ENCODE measurements around the gene BTRC.
"Not testable (repeated sequence)": the region's sequence is repeated elsewhere in the genome, so short reads cannot be mapped to it uniquely, and the experiment has no call there.

BTRC gene

DNA sequence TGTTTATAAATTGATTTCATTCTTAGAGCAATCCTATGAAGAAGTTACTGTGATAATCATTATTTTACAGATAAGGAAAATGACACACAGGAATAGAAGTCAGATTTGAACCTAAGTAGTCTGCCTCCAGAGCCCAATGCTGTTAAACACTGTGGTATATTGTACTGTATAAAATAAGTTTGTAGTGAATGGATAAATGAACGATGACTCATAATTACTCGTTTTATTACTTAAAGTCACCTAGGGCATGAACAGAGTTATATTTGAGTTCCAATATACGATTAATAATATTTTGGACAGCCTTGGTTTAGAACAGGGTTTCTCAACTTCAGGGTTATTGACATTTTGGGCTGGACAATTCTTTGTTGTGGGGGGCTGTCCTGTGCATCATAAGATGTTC is 7.8 kb upstream of the BTRC start:
- no peak for DNase-seq

DNA sequence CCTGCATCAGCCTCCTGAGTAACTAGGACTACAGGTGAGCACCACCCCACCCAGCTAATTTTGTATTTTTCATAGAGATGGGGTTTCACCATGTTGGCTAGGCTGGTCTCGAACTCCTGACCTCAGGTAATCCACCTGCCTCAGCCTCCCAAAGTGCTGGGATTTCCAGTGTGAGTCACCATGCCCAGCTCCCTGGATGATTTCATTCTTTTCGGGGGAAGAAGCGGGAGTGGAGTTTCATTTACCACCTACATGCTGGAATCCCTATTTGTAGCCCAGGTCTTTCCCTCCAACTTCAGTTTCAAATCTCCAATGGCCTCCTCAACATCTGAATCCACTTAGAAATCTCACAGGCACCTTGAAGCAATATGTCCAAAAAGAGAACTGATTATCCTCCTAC is 2.9 kb upstream of the BTRC start:
- no peak for DNase-seq

DNA sequence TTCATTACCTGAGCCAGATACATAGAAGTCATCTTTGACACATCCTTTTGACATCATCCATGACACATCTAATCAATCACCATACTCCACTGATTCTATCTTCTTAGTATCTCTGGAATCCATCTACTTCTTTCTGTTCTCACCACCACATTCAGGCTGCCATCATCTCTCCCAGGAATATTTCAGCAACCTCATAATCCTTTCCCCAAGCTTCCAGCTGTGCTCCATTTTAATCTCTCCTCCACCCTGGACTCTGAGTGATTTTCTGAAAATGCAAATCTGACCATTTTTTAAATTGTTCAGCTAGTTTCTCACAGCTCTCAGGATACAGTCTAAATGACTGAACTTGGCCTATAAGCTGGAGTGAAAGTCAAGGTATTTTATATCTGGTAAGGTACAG is 2.5 kb upstream of the BTRC start:
- DNase-seq, result no peak

DNA sequence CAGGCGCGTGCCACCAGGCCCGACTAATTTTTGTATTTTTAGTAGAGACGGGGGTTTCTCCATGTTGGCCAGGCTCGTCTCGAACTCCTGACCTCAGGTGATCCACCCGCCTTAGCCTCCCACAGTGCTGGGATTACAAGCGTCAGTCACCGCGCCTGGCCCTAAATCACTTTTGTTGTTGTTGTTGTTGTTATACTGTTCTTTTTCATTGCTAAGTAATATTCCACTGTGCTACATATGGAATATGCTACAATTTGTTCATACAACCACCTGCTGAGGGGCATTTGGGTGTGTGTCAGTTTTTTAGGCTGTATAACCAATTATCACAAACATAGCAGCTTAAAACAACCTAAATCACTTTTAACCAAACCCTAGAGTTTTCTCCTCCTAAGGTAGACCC is 1.1 kb upstream of the BTRC start:
- not testable (repeated sequence) for DNase-seq

DNA sequence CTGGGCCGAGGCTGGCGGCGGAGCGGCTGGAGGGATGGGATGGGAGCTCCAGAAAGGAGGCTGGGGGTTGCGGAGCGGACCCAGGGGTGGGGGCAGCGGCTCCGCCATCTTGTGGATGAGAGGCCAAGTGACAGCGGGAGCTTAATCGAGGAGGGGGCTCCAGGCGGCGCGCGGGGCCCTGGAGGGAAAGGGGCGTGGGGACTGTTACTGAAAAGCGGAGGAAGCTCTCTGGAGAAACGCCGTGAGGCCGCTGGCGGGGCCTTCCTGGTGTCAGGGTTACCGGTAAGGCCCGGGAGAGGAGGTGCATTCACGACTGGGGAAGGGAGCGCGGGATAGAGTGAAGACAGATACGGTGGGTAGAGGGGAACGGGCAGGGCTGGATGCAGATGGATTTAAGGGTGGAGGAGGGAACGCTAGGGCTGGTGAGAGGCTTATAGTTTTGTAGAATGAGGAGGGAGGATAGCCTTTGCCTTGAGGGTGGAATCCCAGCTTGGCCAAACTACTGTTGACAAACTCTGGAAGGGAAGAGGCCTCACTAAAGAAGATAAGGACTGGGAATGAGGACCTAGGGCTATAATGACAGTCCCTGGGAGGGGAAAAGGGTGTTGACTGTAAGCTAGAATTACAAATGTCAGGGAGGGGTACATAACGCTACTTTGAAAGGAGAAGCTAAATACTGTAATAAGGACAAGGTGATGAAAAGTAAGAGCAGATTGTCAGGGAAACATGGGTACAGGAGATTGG is 535 bp downstream of the BTRC start:
- peak; percentile 40 for DNase-seq

DNA sequence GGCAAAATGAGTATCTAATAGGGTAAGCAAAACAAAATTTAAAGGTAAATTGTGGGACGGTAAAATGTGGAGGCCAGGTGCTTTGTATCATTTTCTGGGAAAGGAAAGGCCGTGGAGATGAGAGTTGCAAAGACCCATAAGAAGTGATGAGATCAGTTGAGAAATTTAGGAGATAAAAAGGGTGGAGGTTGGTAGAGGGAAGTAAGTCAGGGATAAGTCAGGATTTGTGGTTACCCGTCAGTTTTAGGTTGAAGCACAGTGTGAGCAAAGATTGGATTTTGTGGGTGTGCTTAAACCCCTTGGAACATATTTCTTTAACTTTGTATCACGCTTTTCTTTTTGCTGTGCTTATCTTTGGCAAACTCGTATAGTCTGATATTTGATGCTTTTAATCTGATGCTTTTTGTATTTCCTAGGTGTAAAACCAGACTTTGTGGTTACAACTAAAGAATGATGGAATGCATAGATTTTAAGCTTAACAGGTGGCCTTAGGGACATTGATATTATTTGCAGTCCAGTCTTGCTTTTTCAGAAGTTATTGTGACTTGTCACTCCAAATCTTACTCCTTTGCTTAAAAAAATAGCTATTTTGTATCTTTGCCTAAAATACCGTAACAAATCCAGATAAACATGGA is 1.2 kb downstream of the BTRC start:
- no peak for DNase-seq

DNA sequence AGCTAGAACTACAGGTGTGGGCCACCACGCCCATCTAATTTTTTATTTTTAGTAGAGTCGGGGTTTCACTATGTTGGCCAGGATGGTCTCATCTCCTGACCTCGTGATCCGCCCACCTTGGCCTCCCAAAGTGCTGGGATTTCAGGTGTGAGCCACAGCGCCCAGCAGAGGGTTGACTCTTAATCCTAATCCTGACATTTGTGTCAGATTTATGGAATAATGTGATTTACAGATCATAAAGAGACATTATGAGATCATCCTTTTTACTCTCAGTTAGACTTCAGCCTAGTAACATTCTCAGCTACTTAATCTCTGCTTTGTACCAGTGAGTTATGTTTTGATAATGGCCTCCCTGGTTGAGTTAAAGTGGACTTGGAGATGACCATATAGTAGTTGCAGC is 2.2 kb downstream of the BTRC start:
- DNase-seq, result no peak

DNA sequence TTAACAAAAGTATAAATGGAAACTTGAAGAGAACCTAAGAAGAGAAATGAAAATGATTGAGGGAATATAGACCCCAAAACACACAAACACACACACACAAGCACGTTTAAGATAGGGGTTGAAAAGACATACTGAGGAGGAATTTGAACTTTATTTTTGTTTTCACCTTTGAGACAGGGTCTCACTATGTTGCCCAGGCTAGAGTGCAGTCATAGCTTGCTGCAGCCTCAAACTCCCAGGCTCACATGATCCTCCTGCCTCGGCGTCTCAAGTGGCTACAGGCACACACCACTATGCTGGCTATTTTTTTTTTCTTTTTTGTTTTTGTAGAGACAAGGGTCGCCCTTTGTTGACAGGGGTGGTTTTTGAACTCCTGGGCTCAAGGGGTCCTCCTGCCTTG is 4.0 kb downstream of the BTRC start:
- no peak for DNase-seq

DNA sequence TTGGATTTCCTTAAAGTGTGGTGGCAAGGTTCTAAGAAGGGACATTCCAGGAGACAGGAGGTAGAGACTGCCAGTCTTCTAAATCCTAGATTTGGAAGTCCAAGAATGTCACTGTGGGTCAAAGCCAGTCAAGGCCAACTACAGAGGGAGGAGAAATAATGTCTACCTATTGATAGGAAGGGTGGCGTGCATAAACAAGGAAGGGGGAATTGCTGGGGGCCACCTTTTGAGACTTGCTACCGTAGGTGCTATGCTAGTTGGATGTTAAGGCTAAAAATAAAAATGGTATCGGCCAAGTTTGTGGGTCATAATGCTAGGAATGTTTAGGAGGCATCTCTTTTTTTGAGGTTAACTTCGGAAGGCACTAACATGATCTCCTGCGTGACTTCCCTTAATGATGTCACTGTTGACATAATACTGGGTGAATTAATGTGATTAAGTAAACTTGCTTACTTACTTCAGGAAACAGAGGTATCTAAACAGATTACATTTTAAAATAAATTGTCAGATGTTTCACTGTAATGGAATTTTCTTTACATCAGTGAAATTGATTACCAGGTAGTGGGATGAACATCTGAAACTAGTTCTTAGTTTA is 4.8 kb downstream of the BTRC start:
- DNase-seq, result no peak

DNA sequence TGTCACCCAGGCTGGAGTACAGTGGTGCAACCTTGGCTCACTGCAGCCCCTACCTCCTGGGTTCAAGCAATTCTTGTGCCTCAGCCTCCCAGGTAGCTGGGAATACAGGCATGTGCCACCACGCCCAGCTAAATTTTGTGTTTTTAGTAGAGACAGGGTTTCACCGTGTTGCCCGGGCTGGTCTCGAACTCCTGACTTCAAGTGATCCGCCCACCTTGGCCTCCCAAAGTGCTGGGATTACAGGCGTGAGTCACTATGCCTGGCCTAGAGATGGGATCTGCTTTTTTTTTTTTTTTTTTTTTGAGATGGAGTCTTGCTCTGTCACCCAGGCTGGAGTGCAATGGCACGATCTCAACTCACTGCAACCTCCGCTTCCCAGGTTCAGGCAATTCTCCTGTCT is 6.1 kb downstream of the BTRC start:
- DNase-seq, result not testable (repeated sequence)

DNA sequence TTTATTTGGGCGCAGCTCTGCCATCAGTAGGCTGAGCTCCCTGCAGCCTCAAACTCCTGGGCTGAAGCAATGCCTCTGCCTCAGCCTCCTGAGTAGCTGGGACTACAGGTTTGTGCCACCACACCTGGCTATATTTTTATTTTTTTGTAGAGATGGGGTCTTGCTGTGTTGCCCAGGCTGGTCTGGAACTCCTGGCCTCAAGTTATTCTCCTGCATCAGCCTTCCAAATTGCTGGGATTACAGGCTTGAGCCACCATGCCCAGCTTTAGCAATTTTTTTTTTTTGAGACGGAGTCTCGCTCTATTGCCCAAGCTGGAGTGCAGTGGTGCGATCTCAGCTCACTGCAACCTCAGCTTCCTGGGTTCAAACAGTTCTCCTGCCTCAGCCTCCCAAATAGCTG is 6.9 kb downstream of the BTRC start:
- not testable (repeated sequence) for DNase-seq

DNA sequence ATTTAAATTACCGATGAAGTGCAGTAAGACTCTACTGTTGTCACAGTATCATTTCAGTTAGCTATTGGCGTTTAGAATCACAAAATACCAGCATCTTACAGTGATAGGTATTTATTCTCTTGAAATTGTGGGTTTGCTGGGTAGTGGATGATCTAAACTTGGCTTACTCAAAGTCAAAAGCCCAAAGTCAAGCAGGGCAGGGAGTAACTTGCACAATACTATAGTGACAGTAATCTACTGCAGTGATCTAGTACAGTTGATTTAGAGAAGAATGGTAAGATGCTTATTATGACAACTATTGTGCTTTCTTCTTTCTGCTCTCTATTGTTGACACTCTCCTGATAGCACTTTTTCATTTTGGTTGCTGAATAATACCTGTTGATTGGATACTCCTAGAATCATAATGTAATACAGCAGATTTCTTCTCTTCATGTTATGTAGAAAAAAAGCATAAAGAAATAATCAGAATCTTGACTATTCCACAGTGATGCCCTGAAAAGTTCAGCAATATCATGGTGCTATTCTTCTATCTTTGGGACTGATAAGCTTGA is 10.0 kb downstream of the BTRC start:
- DNase-seq, result no peak

DNA sequence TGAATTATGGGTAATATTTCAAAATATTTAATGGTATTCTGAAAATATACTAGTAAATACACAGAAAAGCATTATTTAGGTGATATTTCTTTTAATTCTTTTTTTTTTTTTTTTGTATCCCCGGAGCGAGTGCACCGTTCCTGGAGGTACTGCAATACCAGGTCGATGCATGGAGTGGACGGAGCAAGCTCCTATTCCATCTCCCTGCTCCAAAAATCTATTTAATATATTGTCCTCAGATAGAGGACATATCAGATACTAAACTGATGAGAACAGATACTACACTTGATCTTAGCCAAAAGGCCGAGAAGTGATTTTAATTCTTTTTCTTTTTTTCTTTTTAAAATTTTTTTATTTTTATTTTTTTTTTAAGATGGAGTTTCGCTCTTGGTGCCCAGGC is 10.8 kb downstream of the BTRC start:
- no peak for DNase-seq

DNA sequence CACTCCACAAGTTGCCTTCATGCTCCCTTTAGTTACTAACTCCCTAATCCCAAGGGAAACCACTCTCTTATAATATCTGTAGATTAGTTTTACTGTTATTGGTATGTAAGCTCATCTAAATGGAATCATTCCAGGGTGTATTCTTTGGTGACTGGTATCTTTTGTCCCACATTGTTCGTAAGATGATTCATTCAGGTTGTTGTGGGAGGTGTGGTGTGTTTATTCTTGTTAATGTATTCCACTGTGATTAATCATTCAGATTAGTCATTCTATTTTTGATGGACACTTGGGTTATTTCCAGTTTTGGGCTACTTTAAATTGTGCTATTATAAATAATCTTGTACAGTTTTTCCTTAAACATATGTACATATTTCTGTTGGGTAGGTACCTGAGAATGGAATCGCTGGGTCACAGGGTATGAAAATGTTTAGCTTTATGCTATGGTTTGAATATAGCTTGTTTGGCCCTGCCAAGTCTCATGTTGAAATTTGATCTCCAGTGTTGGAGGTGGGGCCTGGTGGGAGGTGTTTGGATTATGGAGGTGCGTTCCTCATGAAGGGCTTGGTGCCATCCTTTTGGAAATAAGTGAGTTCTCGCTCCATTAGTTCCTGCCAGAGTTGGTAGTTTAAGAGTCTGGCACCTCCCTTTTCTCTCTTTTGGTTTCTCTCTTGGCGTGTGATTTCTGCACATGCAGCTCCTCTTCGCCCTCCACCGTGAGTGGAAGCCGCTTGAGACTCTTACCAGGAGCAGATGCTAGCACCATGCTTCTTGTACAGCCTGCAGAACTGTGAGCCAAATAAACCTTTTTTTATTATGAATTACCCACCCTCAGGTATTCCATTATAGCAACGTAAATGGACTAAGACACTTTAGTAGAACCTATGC is 13.8 kb downstream of the BTRC start:
- peak; percentile 65 for DNase-seq

DNA sequence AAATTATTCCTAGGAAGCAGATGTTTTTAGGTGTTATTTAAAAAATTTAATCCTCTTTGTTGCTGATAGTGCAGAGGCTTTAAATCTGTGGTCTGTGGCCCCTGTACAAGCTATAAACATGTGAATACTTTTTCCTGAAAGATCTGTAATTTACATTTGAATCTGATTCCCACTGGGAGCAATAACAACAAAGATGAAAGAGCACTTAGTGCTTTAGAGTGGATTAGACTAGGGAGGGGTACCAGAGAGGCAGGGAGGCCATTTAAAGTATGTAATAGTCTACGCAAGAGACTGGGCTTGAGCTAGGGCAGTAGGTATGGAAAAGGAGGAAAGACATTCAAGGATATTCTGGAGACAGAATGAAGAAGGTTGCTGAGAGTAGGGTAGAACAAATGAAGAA is 19.1 kb downstream of the BTRC start:
- no peak for DNase-seq

DNA sequence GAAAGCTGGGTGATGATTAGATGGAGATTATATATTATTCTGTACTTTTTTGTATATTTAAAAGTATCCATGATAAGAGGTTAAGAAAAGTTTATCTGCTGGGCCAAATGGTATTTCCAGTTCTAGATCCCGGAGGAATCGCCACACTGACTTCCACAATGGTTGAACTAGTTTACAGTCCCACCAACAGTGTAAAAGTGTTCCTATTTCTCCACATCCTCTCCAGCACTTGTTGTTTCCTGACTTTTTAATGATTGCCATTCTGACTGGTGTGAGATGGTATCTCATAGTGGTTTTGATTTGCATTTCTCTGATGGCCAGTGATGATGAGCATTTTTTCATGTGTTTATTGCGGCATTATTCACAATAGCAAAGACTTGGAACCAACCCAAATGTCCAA is 20.0 kb downstream of the BTRC start:
- not testable (repeated sequence) for DNase-seq

DNA sequence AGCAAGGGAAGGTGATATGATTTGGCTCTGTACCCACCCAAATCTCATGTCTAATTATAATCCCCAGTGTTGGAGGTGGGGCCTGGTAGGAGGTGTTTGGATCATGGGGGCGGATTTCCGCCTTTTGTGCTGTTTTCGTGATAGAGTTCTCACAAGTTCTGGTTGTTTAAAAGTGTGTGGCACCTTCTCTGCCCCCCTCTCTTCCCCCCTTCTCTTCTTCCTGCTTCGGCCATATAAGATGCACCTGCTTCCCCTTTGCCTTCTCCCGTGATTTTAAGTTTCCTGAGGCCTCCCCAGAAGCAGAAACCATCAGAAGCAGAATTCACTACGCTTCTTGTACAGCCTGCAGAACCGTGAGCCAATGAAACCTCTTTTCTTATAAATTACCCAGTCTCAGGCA is 21.1 kb downstream of the BTRC start:
- DNase-seq, result no peak

DNA sequence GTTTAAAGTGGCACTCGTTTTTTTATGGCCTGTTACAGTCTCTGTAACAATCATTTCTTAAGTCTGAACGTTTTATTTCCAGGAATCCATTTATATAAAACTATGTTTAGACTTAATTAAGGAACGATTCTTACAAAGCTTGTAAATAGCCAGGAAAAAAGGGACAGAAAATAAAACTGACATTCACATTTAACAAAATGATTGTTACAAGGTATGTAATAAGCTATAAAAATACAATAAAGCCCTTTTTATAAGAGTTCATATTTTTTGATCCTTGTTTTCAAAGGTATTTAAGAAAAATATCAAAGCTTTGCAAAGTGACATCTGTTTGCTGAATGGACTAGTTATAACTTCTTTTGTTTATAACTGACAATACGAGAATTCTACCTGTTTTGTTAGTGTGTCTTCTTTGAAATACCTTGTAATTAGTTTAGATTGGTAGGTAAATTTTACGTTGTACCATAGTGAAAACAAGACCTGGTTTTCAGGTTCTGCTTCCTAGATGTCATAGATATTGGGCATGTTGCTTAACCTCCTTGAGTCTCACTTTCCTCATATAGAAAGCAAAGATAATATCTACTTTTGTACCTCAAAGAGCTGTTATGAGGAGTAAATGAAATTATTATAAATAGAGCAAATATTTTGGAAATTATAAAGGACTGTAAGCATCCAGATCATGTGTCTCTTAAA is 25.8 kb downstream of the BTRC start:
- DNase-seq, result no peak

DNA sequence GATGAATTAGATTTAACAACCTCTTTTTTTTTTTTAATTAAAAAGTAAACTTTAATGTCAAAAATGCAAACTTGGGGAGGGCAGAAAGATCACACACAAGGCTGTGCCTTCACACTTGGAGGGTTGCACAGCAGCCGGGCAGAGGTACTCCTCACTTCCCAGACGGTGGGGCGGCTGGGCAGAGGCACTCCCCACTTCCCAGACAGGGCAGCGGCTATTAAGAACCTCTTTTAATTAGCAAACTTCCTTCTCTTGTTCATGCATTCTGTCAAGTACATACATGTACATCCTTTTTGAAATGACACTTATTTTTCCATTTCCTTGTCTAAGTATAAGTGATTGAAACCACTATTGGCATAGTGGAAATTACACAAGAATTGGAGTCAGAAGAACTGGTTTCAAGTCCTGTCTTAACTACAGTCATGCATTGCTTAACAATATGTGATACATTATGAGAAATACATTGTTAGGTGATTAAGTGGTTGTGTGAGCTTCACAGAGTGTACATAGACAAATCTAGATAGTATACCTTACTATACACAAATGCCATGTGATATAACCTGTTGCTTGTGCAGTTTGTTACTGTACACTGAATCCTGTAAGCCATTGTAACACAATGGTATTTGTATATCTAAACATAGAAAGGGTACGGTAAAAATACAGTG is 26.5 kb downstream of the BTRC start:
- DNase-seq, result no peak

DNA sequence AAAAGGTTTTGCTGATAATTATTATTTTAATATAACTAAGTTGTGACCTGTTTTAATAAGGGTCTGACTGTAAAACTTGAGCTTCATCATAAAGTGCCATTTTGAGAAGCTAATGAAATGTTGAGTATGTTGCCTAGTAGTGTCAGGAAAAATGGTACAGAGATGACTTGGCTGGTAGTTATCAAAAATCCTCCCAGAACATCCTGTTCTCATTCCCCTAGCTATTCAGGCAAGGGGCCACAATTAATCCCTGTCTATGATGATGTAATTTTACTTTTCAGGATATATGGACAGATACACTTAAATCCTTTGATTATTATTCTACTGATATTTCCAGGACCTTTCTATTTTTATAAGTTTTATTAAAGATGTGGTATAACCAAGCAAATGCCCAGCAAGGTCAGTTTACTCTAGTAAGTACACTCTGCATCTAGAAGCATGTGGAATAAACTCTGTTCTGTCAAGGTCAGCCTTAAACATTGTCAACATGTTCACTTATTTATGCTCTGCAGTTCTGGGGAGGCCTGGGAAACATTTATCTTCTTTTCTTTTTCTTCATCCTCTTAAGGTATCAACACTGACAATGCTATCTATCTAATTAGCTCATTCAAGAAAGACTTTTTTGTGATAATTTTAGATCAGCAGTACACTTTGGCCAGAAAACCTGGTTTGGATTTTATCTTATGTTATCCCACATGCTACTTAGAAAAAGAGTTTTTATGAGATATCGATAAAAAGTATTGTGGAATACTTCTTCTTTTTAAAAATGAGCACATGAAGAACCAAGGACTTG is 32.1 kb downstream of the BTRC start:
- no peak for DNase-seq

Measured in fibroblast of skin of scalp (primary cell).